Colonic mucosa (tissue), 4 donors: ENCODE data around the gene PTK7. TPM values are rescaled to one million over a fixed set of nuclear protein-coding genes. Genes with fewer than 3 reads are reported as not detected.

Experiments
- DNase-seq: peaks from one replicate; pipeline ENCODE4 v3.0.0-alpha.2; 2020
- H3K27ac ChIP-seq: fragments of 200-600 bp; one replicate; pipeline ENCODE4 v1.8.0; 2021
- H3K27me3 ChIP-seq: fragments of 200-600 bp; one replicate; pipeline ENCODE4 v1.8.0; 2021
- H3K36me3 ChIP-seq: fragments of 200-600 bp; one replicate; pipeline ENCODE4 v1.8.0; 2021
- H3K4me1 ChIP-seq: fragments of 200-600 bp; one replicate; pipeline ENCODE4 v1.8.0; 2021; ENCODE audit warnings: mild to moderate bottlenecking
- H3K4me3 ChIP-seq: fragments of 200-600 bp; one replicate; pipeline ENCODE4 v1.8.0; 2021
- H3K9ac ChIP-seq, 2 donors: one replicate each; pipeline ENCODE4 v1.7.0; 2013; ENCODE audit warnings: control low read depth in 2 of 2, low read depth in 2 of 2, low read length in 2 of 2
- H3K9me3 ChIP-seq: fragments of 200-600 bp; one replicate; pipeline ENCODE4 v1.8.0; 2021
- CTCF ChIP-seq: fragments of 200-600 bp; IDR thresholded peaks from one replicate; pipeline ENCODE4 v1.8.0; 2022; ENCODE audit warnings: antibody characterized with exemption, mild to moderate bottlenecking
- intact Hi-C: fragments of 100-400 bp; cut with DNase I; formaldehyde crosslinking; loops from one replicate; pipeline ENCODE4 v1.14.1; 2022
- total RNA-seq, 2 donors: library from RNA; stranded (reverse); fragmentation: NEBNext Ultra II Directional in 1 of 2; extraction: Animal tissue kit (Norgen Biotek cat#: 25700) in 1 of 2; gene quantifications; one replicate each; pipeline ENCODE4 v1.2.1, GENCODE V29; 2021
- donor health status: healthy.
- donor health status: DM: no; HTN: no; CAD: no.
- donor health status: DM: no; HTN: no; CAD: no.

PTK7 gene
- total RNA-seq, 2 donors from 2014 or later, result 15.1 to 15.9 TPM

- intact Hi-C loops, result no loop called here
- DNase-seq, result no peak
- Histone ChIP-seq H3K9ac (no peak overlapping the region), H3K36me3 (no peaks in the 10 kb centered on the region), H3K27me3 (no peaks in the 10 kb centered on the region), H3K27ac (no peak overlapping the region), H3K4me3 (no peak overlapping the region), H3K4me1 (no peaks in the 10 kb centered on the region), H3K9me3 (no peaks in the 10 kb centered on the region)
- no peak for TF ChIP-seq CTCF
Observed at GRCh38 chr6:43203718-43204095, 127.6 kb downstream of the PTK7 start.

- intact Hi-C loops, result no loop called here
- no peaks in the 10 kb centered on the region for H3K36me3 ChIP-seq
Observed at GRCh38 chr6:43204271-43205105, 128.4 kb downstream of the PTK7 start.

GRCh38 chr6:43205849-43206248, 129.7 kb downstream of the PTK7 start:
- H3K9ac ChIP-seq, result no peak overlapping the region
- DNase-seq, result no peak
- no peaks in the 10 kb centered on the region for H3K9me3 ChIP-seq
- H3K4me1 ChIP-seq, result no peaks in the 10 kb centered on the region
- no peak overlapping the region for H3K27ac ChIP-seq
- H3K4me3 ChIP-seq, result no peak overlapping the region
- H3K36me3 ChIP-seq, result no peaks in the 10 kb centered on the region
- no peaks in the 10 kb centered on the region for H3K27me3 ChIP-seq
- no peak for TF ChIP-seq CTCF
- intact Hi-C loops, result no loop called here

More at GRCh38 chr6:43204271-43205105, 128.4 kb downstream of the PTK7 start:
- no peak overlapping the region for H3K4me3 ChIP-seq
- TF ChIP-seq CTCF, result no peak
- no peaks in the 10 kb centered on the region for H3K27me3 ChIP-seq
- H3K9me3 ChIP-seq, result no peaks in the 10 kb centered on the region
- no peaks in the 10 kb centered on the region for H3K4me1 ChIP-seq
- H3K27ac ChIP-seq, result no peak overlapping the region
- no peak for DNase-seq
- no peak overlapping the region for H3K9ac ChIP-seq

GRCh38 chr6:43207286-43207685, 131.2 kb downstream of the PTK7 start:
- no peaks in the 10 kb centered on the region for H3K36me3 ChIP-seq
- no peaks in the 10 kb centered on the region for H3K4me1 ChIP-seq
- intact Hi-C loops, result no loop called here
- no peak overlapping the region for H3K4me3 ChIP-seq
- no peak for DNase-seq
- no peak overlapping the region for H3K27ac ChIP-seq
- no peaks in the 10 kb centered on the region for H3K27me3 ChIP-seq
- no peak for TF ChIP-seq CTCF
- no peak overlapping the region for H3K9ac ChIP-seq
- no peaks in the 10 kb centered on the region for H3K9me3 ChIP-seq

Other genes with a start within 250 kb of the PTK7 start
- gene RPL7L1, start 196.7 kb upstream of the PTK7 start, total RNA-seq, result 10 to 100 TPM; 46.4 to 67.4 TPM
- gene PTCRA, start 160.3 kb upstream of the PTK7 start, total RNA-seq, result not detected
- 10 to 100 TPM; 31.1 to 47.9 TPM for gene CNPY3, start 146.8 kb upstream of the PTK7 start, total RNA-seq
- under 1 TPM in 1 of 2 donors, not detected in 1; 0.96 TPM for gene GNMT, start 115.6 kb upstream of the PTK7 start, total RNA-seq
- 10 to 100 TPM; 23.3 to 40.3 TPM for gene PEX6, start 97.1 kb upstream of the PTK7 start, total RNA-seq
- 10 to 100 TPM; 38.5 to 49.7 TPM for gene PPP2R5D, start 91.7 kb upstream of the PTK7 start, total RNA-seq
- 10 to 100 TPM; 43.7 to 54.5 TPM for gene MEA1, start 62.4 kb upstream of the PTK7 start, total RNA-seq
- gene KLHDC3, start 62.1 kb upstream of the PTK7 start, total RNA-seq, result 10 to 100 TPM; 62.4 to 73.9 TPM
- 10 to 100 TPM; 35.5 to 61.4 TPM for gene RRP36, start 54.7 kb upstream of the PTK7 start, total RNA-seq
- 10 to 100 TPM; 13.7 to 15.3 TPM for gene CUL7, start 22.5 kb upstream of the PTK7 start, total RNA-seq
- 100 to 1,000 TPM in 1 of 2 donors, 10 to 100 TPM in 1; 73.2 to 112 TPM for gene MRPL2, start 16.9 kb upstream of the PTK7 start, total RNA-seq
- 100 to 1,000 TPM in 1 of 2 donors, 10 to 100 TPM in 1; 98.8 to 101 TPM for gene KLC4, start 16.7 kb upstream of the PTK7 start, total RNA-seq
- 10 to 100 TPM; 24.8 to 37.6 TPM for gene SRF, start 95.0 kb downstream of the PTK7 start, total RNA-seq
- gene CUL9, start 105.9 kb downstream of the PTK7 start, total RNA-seq, result 10 to 100 TPM; 23.4 to 36.9 TPM
- gene DNPH1, start 153.2 kb downstream of the PTK7 start, total RNA-seq, result 10 to 100 TPM; 76.8 to 99.4 TPM
- gene TTBK1, start 167.2 kb downstream of the PTK7 start, total RNA-seq, result 1 to 10 TPM in 1 of 2 donors, under 1 TPM in 1; 0.48 to 1.0 TPM
- gene SLC22A7, start 221.9 kb downstream of the PTK7 start, total RNA-seq, result not detected
- 1 to 10 TPM in 1 of 2 donors, under 1 TPM in 1; 0.69 to 1.8 TPM for gene CRIP3, start 232.5 kb downstream of the PTK7 start, total RNA-seq